GM12801 (cell line): ENCODE measurements around the gene ENPP6.

Experiments used
- CTCF ChIP-seq: IDR thresholded peaks from one replicate; pipeline ENCODE4 v1.5.1; 2011; ENCODE audit warnings: control low read depth; ENCODE audit not compliant: insufficient read length; ENCODE audit errors: extremely low read depth

ENPP6 gene

GRCh38 chr4:184108006-184108501 lies 109.6 kb downstream of the ENPP6 start:
- TF ChIP-seq CTCF = no peak

GRCh38 chr4:184104419-184105101 lies 113.1 kb downstream of the ENPP6 start:
- no peak for TF ChIP-seq CTCF

- no peak for TF ChIP-seq CTCF
These were observed 114.0 kb downstream of the ENPP6 start for GRCh38 chr4:184103527-184104264.

- TF ChIP-seq CTCF = no peak
These were observed 114.7 kb downstream of the ENPP6 start for GRCh38 chr4:184102927-184103326.

DNA sequence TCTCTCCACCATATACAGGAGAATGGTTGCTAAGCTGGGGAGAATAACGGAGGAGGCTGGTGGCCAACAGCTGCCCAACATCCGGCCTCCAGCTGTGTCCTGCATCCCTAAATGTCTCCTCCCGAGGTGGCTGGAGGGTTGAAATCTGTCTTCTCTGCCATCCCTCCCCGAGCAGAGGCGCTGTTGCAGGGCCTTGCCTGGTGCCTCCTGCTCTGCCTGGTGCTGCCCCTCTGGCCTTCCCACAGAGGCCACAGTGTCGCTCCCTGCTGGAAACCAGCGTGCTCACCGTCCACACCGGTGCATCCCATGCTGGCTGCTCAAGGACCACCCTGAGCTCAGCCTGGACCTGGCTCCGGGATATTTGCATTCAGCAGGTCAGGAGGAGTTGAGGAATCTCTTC lies 115.2 kb downstream of the ENPP6 start:
- no peak for TF ChIP-seq CTCF

DNA sequence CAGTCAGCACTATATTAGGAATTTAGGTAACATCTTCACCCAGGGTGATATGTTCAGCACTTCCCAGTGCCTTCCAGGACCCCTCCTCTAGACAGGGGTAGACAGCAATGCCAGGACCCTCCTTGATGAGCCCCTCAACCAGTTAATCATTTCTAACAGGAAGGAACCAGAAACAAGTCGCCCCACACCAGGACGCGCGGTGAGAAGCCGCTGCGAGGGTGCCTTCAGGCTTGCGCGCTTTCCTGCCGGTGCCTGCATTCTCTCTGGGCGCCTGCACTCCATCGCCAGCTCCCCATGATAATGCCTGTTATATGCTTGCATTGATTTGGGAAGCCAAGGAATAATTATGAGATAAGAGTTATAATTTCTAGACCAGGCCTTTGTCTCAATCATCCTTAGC lies 116.0 kb downstream of the ENPP6 start:
- TF ChIP-seq CTCF = no peak

GRCh38 chr4:184100297-184100885 lies 117.3 kb downstream of the ENPP6 start:
- no peak for TF ChIP-seq CTCF
